ENCODE measurements around the gene OR7D2.
A peak's percentile ranks its signal among the peaks of the same experiment; 100 is the strongest.

The OR7D2 gene

GRCh38 chr19:9205501-9206113, 26.8 kb downstream of the OR7D2 start:
- peak in 11 of 14 donors; percentile 0 to 58 (median 20) for DNase-seq

GRCh38 chr19:9219489-9219888, 40.7 kb downstream of the OR7D2 start, which contains the start of gene OR7D4:
OR7D4 (minus strand) TSS chr19:9219589; CDS start chr19:9214837, 4,752 bp downstream.
- no peak for DNase-seq
